Skeletal muscle satellite cell (primary cell): Measurements from ENCODE around the gene MEGF6.

Experiments used
- H3K27me3 ChIP-seq: 2 replicates; pipeline ENCODE4 v1.7.0; 2013; ENCODE audit warnings: low read length; ENCODE audit not compliant: control insufficient read depth, insufficient read depth
- H3K36me3 ChIP-seq: 2 replicates; pipeline ENCODE4 v1.7.0; 2013; ENCODE audit warnings: mild to moderate bottlenecking, control low read depth, low read length; ENCODE audit not compliant: insufficient read depth
- H3K4me1 ChIP-seq: 2 replicates; pipeline ENCODE4 v1.7.0; 2013; ENCODE audit warnings: low read length; ENCODE audit not compliant: control insufficient read depth, insufficient read depth
- H3K4me2 ChIP-seq: 2 replicates; pipeline ENCODE4 v1.7.0; 2013; ENCODE audit warnings: mild to moderate bottlenecking, low read length
- H3K4me3 ChIP-seq: 2 replicates; pipeline ENCODE4 v1.7.0; 2013; ENCODE audit warnings: low read length
- H3K9ac ChIP-seq: 2 replicates; pipeline ENCODE4 v1.7.0; 2013; ENCODE audit warnings: mild to moderate bottlenecking, low read depth, low read length, moderate library complexity
- H3K9me3 ChIP-seq: replicated peaks from 2 replicates; pipeline ENCODE4 v1.7.0; 2013; ENCODE audit warnings: mild to moderate bottlenecking, control low read depth, low read length

Gene MEGF6

DNA sequence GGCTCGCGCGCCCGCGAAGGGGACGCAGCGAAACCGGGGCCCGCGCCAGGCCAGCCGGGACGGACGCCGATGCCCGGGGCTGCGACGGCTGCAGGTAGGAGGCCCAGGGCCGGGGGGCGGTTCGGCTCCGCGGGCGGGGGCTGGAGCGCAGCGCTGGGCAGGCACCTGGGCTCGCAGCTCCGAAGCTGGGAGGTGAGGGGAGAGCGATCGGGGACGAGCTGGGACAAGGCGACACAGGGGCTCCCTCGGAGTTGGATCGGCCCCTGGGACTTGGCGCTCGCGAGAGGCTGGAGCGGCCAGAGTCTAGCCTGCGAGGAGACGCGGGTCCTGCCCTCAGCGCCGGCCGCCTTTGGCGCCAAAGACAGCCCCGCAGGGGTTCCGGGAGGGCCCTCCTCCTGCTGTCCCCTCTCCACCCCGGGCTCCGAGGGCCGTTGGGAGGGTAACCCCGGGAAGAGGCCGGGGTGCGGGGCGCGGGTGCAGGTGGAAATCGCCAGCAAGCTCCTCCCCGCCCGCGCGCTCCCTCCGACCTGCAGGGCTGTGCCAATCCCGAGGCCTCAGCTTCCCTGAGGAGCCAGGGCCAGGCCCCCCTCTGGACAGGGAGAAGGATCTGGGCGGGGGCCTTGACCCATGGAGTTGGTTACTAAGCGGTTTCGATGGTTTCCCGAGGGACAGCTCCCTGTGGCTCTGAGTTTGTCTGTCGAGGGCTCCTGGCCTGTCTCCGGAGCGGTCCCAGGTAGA is 41.4 kb upstream of the MEGF6 start:
- peak overlapping the region; percentile 34 for H3K4me3 ChIP-seq
- H3K4me1 ChIP-seq: peaks cover 6% of the 10 kb centered on the region

DNA sequence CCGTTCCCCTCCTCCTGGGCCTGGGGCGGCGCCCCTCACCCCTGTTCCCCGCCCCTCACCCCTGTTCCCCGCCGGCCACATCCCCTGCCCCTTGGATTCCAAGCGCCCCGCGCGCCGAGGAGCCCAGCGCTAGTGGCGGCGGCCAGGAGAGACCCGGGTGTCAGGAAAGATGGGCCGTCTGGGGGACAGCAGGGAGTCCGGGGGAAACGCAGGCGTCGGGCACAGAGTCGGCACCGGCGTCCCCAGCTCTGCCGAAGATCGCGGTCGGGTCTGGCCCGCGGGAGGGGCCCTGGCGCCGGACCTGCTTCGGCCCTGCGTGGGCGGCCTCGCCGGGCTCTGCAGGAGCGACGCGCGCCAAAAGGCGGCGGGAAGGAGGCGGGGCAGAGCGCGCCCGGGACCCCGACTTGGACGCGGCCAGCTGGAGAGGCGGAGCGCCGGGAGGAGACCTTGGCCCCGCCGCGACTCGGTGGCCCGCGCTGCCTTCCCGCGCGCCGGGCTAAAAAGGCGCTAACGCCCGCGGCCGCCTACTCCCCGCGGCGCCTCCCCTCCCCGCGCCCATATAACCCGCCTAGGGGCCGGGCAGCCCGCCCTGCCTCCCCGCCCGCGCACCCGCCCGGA is 40.7 kb upstream of the MEGF6 start, which contains the start of gene TP73:
Gene TP73 (plus strand): TSS at position 587 of the 618 bp plus-strand sequence. CDS start 29,850 bp downstream, outside the sequence.
- H3K9ac ChIP-seq: no peak within 1 kb of the TSS
- peaks cover 6% of the 10 kb centered on the region for H3K4me1 ChIP-seq
- no peaks in the 10 kb centered on the region for H3K9me3 ChIP-seq
- H3K4me2 ChIP-seq: peak within 1 kb of the TSS; percentile 58
- peaks cover 59% of the 10 kb centered on the region for H3K27me3 ChIP-seq
- peak within 1 kb of the TSS; percentile 58 for H3K4me3 ChIP-seq
- H3K36me3 ChIP-seq: no peaks in the 10 kb centered on the region

More for the DNA sequence above, 41.4 kb upstream of the MEGF6 start:
- Histone ChIP-seq H3K9me3 (no peaks in the 10 kb centered on the region), H3K9ac (no peak overlapping the region), H3K4me2 (peak overlapping the region; percentile 58), H3K27me3 (peaks cover 64% of the 10 kb centered on the region), H3K36me3 (no peaks in the 10 kb centered on the region)

GRCh38 chr1:3651026-3651929 is 40.0 kb upstream of the MEGF6 start:
- H3K27me3 ChIP-seq: peaks cover 51% of the 10 kb centered on the region
- H3K4me2 ChIP-seq: peak overlapping the region; percentile 33
- no peaks in the 10 kb centered on the region for H3K9me3 ChIP-seq
- H3K9ac ChIP-seq: no peak overlapping the region
- peaks cover 6% of the 10 kb centered on the region for H3K4me1 ChIP-seq
- H3K4me3 ChIP-seq: no peak overlapping the region
- H3K36me3 ChIP-seq: no peaks in the 10 kb centered on the region

- H3K4me3 ChIP-seq: peak overlapping the region; percentile 95
- H3K4me1 ChIP-seq: peaks cover 6% of the 10 kb centered on the region
- H3K27me3 ChIP-seq: peaks cover 46% of the 10 kb centered on the region
Observed at GRCh38 chr1:3650248-3651025, 39.1 kb upstream of the MEGF6 start.

GRCh38 chr1:3649342-3650247 is 38.3 kb upstream of the MEGF6 start, which contains the start of gene WRAP73:
Gene WRAP73, minus strand, starts transcription at chr1:3650103. Its CDS starts 104 bp downstream, at chr1:3649999.
- Histone ChIP-seq H3K4me1 (peaks cover 6% of the 10 kb centered on the region), H3K4me2 (peak within 1 kb of the TSS; percentile 95), H3K9ac (peak within 1 kb of the TSS; percentile 92), H3K9me3 (no peaks in the 10 kb centered on the region), H3K36me3 (peaks cover 5% of the 10 kb centered on the region), H3K27me3 (peaks cover 41% of the 10 kb centered on the region), H3K4me3 (peak within 1 kb of the TSS; percentile 95)

More at GRCh38 chr1:3650248-3651025, 39.1 kb upstream of the MEGF6 start:
- H3K9ac ChIP-seq: no peak overlapping the region
- no peaks in the 10 kb centered on the region for H3K36me3 ChIP-seq
- peak overlapping the region; percentile 95 for H3K4me2 ChIP-seq
- H3K9me3 ChIP-seq: no peaks in the 10 kb centered on the region

DNA sequence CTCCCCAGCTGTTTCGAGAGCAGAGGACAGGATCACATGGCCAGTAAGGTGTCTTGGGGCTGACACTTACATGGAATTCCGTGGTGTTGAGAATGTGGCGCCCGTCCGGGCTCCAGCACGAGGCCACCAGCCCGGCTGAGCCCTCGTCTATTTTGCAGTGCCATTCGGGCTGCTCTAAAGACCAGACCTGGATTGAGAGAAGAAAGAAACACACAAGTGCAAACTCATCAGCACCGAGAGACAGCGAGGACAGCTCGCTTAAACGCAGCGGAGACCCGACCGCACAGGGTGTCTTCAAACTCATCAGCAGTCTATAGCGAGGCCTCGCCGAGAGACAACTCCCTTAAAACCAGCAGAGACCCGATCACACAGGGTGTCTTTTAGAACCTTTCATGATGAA is 35.3 kb upstream of the MEGF6 start:
- Histone ChIP-seq H3K9me3 (no peaks in the 10 kb centered on the region), H3K4me2 (no peak overlapping the region), H3K36me3 (peaks cover 8% of the 10 kb centered on the region), H3K27me3 (peaks cover 14% of the 10 kb centered on the region), H3K4me3 (no peak overlapping the region), H3K9ac (no peak overlapping the region), H3K4me1 (peaks cover 6% of the 10 kb centered on the region)

GRCh38 chr1:3645666-3646355 is 34.5 kb upstream of the MEGF6 start:
- H3K4me1 ChIP-seq: peaks cover 6% of the 10 kb centered on the region
- peaks cover 8% of the 10 kb centered on the region for H3K36me3 ChIP-seq
- no peak overlapping the region for H3K9ac ChIP-seq
- H3K4me2 ChIP-seq: no peak overlapping the region
- peaks cover 6% of the 10 kb centered on the region for H3K27me3 ChIP-seq
- H3K4me3 ChIP-seq: no peak overlapping the region
- no peaks in the 10 kb centered on the region for H3K9me3 ChIP-seq

- no peak overlapping the region for H3K4me2 ChIP-seq
- peaks cover 8% of the 10 kb centered on the region for H3K36me3 ChIP-seq
- H3K9ac ChIP-seq: no peak overlapping the region
- H3K9me3 ChIP-seq: no peaks in the 10 kb centered on the region
- H3K4me1 ChIP-seq: peaks cover 6% of the 10 kb centered on the region
- no peak overlapping the region for H3K4me3 ChIP-seq
- peaks cover under 1% of the 10 kb centered on the region for H3K27me3 ChIP-seq
Observed at GRCh38 chr1:3645247-3645646, 33.9 kb upstream of the MEGF6 start.

- no peaks in the 10 kb centered on the region for H3K27me3 ChIP-seq
- H3K4me3 ChIP-seq: no peak overlapping the region
- peaks cover 8% of the 10 kb centered on the region for H3K36me3 ChIP-seq
- H3K9me3 ChIP-seq: no peaks in the 10 kb centered on the region
- peaks cover 4% of the 10 kb centered on the region for H3K4me1 ChIP-seq
- H3K9ac ChIP-seq: no peak overlapping the region
- no peak overlapping the region for H3K4me2 ChIP-seq
Observed at GRCh38 chr1:3644273-3644672, 33.0 kb upstream of the MEGF6 start.
